Tibial nerve (tissue), 4 donors: ENCODE data around the gene KLC3. TPM values are rescaled to one million over a fixed set of nuclear protein-coding genes. Genes with fewer than 3 reads are reported as not detected.

Source experiments
- DNase-seq, 2 donors: peaks; one replicate each; pipeline ENCODE4 v3.0.0-alpha.2; 2019; ENCODE audit warnings: low spot score in 2 of 2
- H3K27ac ChIP-seq, 4 donors: fragments of 200-600 bp; sonication (generic) in 3 of 4; one replicate each; pipeline ENCODE4 v1.5.1; 2017 to 2019; ENCODE audit warnings: mild to moderate bottlenecking in 1 of 4
- H3K27me3 ChIP-seq, 2 donors: fragments of 200-600 bp; sonication (generic) in 1 of 2; one replicate each; pipeline versions ENCODE4 v1.5.1 to v1.6.0; 2017 to 2019
- H3K36me3 ChIP-seq, 3 donors: fragments of 200-600 bp; sonication (generic); one replicate each; pipeline ENCODE4 v1.5.1; 2018 to 2019
- H3K4me1 ChIP-seq, 4 donors: fragments of 200-600 bp; sonication (generic) in 3 of 4; one replicate each; pipeline ENCODE4 v1.5.1; 2017 to 2019
- H3K4me3 ChIP-seq, 4 donors: fragments of 200-600 bp; sonication (generic) in 3 of 4; one replicate each; pipeline ENCODE4 v1.5.1; 2017 to 2019; ENCODE audit warnings: mild to moderate bottlenecking in 1 of 4, moderate library complexity in 1 of 4
- H3K9me3 ChIP-seq, 4 donors: fragments of 200-600 bp; sonication (generic) in 3 of 4; one replicate each; pipeline ENCODE4 v1.5.1; 2017 to 2019
- EP300 ChIP-seq, 2 donors: sonication (generic); formaldehyde crosslinking; IDR thresholded peaks; one replicate each; pipeline ENCODE4 v1.6.1; 2017; ENCODE audit warnings: antibody characterized with exemption in 2 of 2, mild to moderate bottlenecking in 1 of 2
- POLR2A ChIP-seq, 2 donors: fragments of 450-650 bp; IDR thresholded peaks; one replicate each; pipeline ENCODE4 v1.6.1; 2017; ENCODE audit warnings: antibody characterized with exemption in 2 of 2, mild to moderate bottlenecking in 2 of 2, moderate library complexity in 2 of 2
- WGBS, 2 donors: methylation state at CpG; one replicate each; pipeline ENCODE4 v1.1.5; 2018; 5-methylcytosine and 5-hydroxymethylcytosine counted together
- total RNA-seq, 4 donors: library from RNA; depleted of rRNA; stranded (reverse); fragments of >200 nt; gene quantifications; one replicate each; pipeline ENCODE4 v1.1.0, GENCODE V29; 2016
- TF ChIP-seq, protein P1 (sequence below), 5 experiments: fragments of 200-600 bp in 3 of 5; fragments of 450-650 bp in 2 of 5; sonication (generic) in 3 of 5; IDR thresholded peaks; one replicate each; pipeline ENCODE4 v1.5.1; 2016 to 2019; ENCODE audit warnings: antibody characterized with exemption in 5 of 5, mild to moderate bottlenecking in 3 of 5, moderate library complexity in 2 of 5

The KLC3 gene
- total RNA-seq, 4 donors from 2014 or later, result not detected

DNA sequence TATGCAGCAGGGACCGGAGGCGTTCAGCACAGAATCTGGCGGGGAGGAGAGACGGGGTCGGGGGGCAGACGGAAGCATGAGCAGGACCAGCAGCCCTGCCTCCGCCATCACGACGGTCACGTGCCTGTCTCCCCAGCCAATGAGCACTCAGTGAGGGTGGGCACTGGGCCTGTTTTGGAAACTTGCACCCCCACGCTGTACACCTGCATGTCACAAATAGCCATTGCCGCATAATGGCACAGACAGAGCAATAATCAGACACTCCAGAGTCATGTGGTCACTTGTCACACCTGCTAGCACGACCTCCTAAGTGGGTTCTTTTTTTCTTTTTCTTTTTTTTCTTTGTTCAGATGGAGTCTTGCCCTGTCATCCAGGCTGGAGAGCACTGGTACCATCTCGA, 21.1 kb downstream of the KLC3 start:
- TF ChIP-seq, protein P1, sequence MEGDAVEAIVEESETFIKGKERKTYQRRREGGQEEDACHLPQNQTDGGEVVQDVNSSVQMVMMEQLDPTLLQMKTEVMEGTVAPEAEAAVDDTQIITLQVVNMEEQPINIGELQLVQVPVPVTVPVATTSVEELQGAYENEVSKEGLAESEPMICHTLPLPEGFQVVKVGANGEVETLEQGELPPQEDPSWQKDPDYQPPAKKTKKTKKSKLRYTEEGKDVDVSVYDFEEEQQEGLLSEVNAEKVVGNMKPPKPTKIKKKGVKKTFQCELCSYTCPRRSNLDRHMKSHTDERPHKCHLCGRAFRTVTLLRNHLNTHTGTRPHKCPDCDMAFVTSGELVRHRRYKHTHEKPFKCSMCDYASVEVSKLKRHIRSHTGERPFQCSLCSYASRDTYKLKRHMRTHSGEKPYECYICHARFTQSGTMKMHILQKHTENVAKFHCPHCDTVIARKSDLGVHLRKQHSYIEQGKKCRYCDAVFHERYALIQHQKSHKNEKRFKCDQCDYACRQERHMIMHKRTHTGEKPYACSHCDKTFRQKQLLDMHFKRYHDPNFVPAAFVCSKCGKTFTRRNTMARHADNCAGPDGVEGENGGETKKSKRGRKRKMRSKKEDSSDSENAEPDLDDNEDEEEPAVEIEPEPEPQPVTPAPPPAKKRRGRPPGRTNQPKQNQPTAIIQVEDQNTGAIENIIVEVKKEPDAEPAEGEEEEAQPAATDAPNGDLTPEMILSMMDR (IDR thresholded peaks at IDR 0.05), result no peak
- TF ChIP-seq POLR2A (IDR thresholded peaks at IDR 0.05) (no peak), EP300 (IDR thresholded peaks at IDR 0.05) (no peak)
- Histone ChIP-seq H3K27ac (no peak overlapping the region), H3K9me3 (no peaks in the 10 kb centered on the region), H3K36me3 (peaks cover 0 to 96% (median 2%) of the 10 kb centered on the region in 3 donors), H3K27me3 (no peaks in the 10 kb centered on the region), H3K4me1 (no peaks in the 10 kb centered on the region), H3K4me3 (no peak overlapping the region)
- WGBS, 2 donors, result 85 to 91% methylated on average over 14 of the region's 14 CpGs
- DNase-seq, result no peak

DNA sequence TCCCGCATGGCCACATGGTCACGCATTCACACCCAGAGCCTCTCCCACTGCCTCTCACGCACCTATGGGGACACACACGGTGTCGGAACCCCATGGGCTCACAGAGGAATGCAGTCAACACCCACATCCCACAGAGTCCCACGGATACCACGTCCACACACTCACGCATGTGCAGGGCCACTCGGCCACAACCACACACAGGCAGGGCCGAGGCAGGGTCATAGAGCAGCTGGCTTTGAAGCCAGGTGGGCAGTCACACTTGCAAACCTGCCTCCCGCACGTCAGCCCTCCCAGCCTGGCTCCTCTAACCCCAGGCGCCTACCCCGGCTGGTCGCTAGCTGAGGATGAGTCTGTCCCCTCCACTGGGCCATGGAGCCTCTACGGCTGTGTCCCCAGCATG, 21.7 kb downstream of the KLC3 start:
- TF ChIP-seq POLR2A (IDR thresholded peaks at IDR 0.05) (no peak), EP300 (IDR thresholded peaks at IDR 0.05) (no peak)
- TF ChIP-seq, protein P1 (IDR thresholded peaks at IDR 0.05), result no peak
- H3K4me1 ChIP-seq, result no peaks in the 10 kb centered on the region
- no peak overlapping the region for H3K4me3 ChIP-seq
- WGBS, 2 donors, result 85 to 90% methylated on average over 14 to 16 of the region's 16 CpGs
- no peak for DNase-seq
- H3K36me3 ChIP-seq, result peaks cover 0 to 91% (median 2%) of the 10 kb centered on the region in 3 donors
- no peaks in the 10 kb centered on the region for H3K27me3 ChIP-seq
- H3K9me3 ChIP-seq, result no peaks in the 10 kb centered on the region
- no peak overlapping the region for H3K27ac ChIP-seq

DNA sequence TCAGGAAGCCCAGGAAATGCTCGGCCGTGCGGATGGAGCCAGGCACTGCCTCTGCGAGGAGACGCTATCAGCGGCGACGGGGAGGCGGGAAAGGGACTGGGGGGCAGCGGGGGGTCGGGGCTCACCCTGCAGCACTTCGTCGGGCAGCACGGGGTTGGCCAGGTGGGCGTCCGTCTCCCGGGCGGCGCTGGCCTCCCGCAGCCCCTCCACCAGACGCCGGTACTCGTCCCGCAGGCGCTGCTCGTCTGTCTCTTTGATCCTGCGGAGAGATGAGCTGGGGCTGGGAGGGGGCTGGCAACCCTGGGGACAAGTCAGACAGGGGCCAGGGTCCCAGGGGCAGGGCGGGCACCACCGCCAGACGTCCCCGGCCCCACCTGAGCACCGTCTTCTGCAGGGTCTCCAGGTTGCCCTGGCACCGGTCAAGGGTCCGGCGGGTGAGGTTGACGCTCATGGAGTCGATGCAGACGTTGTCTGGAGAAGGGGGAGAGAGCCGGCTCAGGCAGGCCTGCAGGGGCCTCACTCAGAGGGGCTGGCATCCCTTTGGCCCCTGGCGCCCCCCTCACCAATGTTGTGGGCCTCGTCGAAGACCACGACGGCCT, 23.4 kb downstream of the KLC3 start:
- H3K27me3 ChIP-seq, result no peaks in the 10 kb centered on the region

DNA sequence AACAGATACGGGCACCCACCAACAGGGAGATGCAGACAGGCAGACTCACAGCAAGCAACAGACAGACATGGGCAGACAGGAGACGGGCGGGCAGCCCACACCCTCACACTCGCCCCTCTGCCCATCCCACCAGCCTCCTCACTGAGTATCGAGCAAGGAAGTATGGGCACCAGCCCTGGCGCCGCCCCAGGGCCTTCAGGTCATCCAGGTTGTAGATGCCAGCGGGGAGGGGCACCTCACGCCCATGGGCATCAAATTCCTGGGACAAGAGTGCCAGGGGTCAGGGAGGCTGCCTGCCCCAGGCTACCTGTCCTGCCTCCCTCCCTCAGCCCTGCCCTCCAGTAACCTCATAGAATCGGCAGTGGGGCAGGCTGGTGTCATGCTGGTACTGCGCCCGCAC, 24.1 kb downstream of the KLC3 start:
- no peaks in the 10 kb centered on the region for H3K9me3 ChIP-seq
- H3K36me3 ChIP-seq, result peaks cover 0 to 68% (median 2%) of the 10 kb centered on the region in 3 donors
- H3K4me3 ChIP-seq, result no peak overlapping the region
- H3K4me1 ChIP-seq, result peaks cover 0 to 11% (median 0%) of the 10 kb centered on the region in 4 donors
- H3K27me3 ChIP-seq, result no peaks in the 10 kb centered on the region
- no peak overlapping the region for H3K27ac ChIP-seq
- TF ChIP-seq EP300 (IDR thresholded peaks at IDR 0.05) (no peak), POLR2A (IDR thresholded peaks at IDR 0.05) (no peak)
- TF ChIP-seq, protein P1 (IDR thresholded peaks at IDR 0.05), result no peak
- 80 to 88% methylated on average over 4 to 7 of the region's 12 CpGs for WGBS, 2 donors
- DNase-seq, result no peak

More for the DNA sequence above, 23.4 kb downstream of the KLC3 start:
- Histone ChIP-seq H3K9me3 (no peaks in the 10 kb centered on the region), H3K27ac (no peak overlapping the region), H3K4me3 (no peak overlapping the region), H3K36me3 (peaks cover 0 to 75% (median 2%) of the 10 kb centered on the region in 3 donors), H3K4me1 (peaks cover 0 to 4% (median 0%) of the 10 kb centered on the region in 4 donors)
- 90% methylated on average over 31 to 37 of the region's 44 CpGs for WGBS, 2 donors
- TF ChIP-seq EP300 (IDR thresholded peaks at IDR 0.05) (no peak), POLR2A (IDR thresholded peaks at IDR 0.05) (no peak)
- TF ChIP-seq, protein P1 (IDR thresholded peaks at IDR 0.05), result no peak
- DNase-seq, result no peak

DNA sequence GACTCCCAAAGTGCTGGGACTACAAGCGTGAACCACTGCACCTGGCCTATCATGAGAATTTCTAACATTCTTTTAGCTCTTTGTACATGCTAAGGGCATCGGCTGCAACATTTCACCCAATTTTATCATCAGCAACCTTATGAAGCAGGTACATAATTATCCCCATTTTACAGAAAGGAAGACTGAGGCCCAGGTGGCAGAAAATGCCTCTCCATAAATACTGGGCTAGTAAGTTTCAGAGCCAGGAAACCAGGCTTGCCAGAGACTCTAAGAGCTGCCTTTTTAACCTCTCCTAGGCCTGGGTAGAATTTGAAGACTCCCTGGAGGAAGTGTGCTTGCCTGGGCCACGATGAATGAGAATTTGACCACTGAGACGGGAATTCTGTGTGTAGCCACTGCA, 27.6 kb downstream of the KLC3 start:
- 92 to 94% methylated on average over 4 of the region's 4 CpGs for WGBS, 2 donors
- H3K4me1 ChIP-seq, result peaks cover 0 to 19% (median 0%) of the 10 kb centered on the region in 4 donors
- H3K9me3 ChIP-seq, result no peaks in the 10 kb centered on the region
- no peak overlapping the region for H3K27ac ChIP-seq
- no peak overlapping the region for H3K4me3 ChIP-seq
- TF ChIP-seq, protein P1 (IDR thresholded peaks at IDR 0.05), result no peak
- TF ChIP-seq EP300 (IDR thresholded peaks at IDR 0.05) (no peak), POLR2A (IDR thresholded peaks at IDR 0.05) (no peak)
- peaks cover 0 to 37% (median 2%) of the 10 kb centered on the region in 3 donors for H3K36me3 ChIP-seq
- no peaks in the 10 kb centered on the region for H3K27me3 ChIP-seq
- no peak for DNase-seq
